Esophagus muscularis mucosa (tissue), 4 donors: ENCODE results near the gene RASL11A.

ENCODE experiments used
- CTCF ChIP-seq, 3 experiments: fragments of 200-600 bp in 2 of 3; fragments of 450-650 bp in 1 of 3; sonication (generic) in 2 of 3; IDR thresholded peaks; one replicate each; pipeline ENCODE4 v1.5.1; 2017 to 2019; ENCODE audit warnings: antibody characterized with exemption in 3 of 3, mild to moderate bottlenecking in 2 of 3, moderate library complexity in 1 of 3
- EP300 ChIP-seq: sonication (generic); formaldehyde crosslinking; IDR thresholded peaks from one replicate; pipeline ENCODE4 v1.6.1; 2017; ENCODE audit warnings: antibody characterized with exemption
- POLR2A ChIP-seq: fragments of 450-650 bp; IDR thresholded peaks from one replicate; pipeline ENCODE4 v1.6.1; 2017; ENCODE audit warnings: antibody characterized with exemption, moderate library complexity, mild to moderate bottlenecking, low read depth
- POLR2AphosphoS5 ChIP-seq, 2 donors: sonication (generic); formaldehyde crosslinking; IDR thresholded peaks; one replicate each; pipeline ENCODE4 v1.6.1; 2017; ENCODE audit warnings: antibody characterized with exemption in 2 of 2

GRCh38 chr13:27269114-27269665 is 1.4 kb upstream of the RASL11A start:
- TF ChIP-seq CTCF (IDR thresholded peaks at IDR 0.05) = no peak
- TF ChIP-seq POLR2A = no peak
- TF ChIP-seq POLR2AphosphoS5 (IDR thresholded peaks at IDR 0.05) = no peak
- TF ChIP-seq EP300 = no peak
